Neural cell (in vitro differentiated cells): ENCODE measurements around the gene DGKI. TPM values are rescaled to one million over a fixed set of nuclear protein-coding genes. Genes with fewer than 3 reads are reported as not detected.

Experiments used
- H2AFZ ChIP-seq: fragments of 200-600, 300-800 bp; sonication (generic), shearing (Covaris generic); 2 replicates; pipeline ENCODE4 v1.6.0; 2014; ENCODE audit warnings: low read depth, mild to moderate bottlenecking, antibody characterized with exemption, low read length, moderate library complexity
- H3F3A ChIP-seq: fragments of 200-600 bp; shearing (Covaris generic); 2 replicates; pipeline ENCODE4 v1.6.1; 2016; ENCODE audit warnings: mild to moderate bottlenecking, moderate library complexity, mixed read lengths, antibody characterized with exemption, low read length; ENCODE audit not compliant: insufficient read depth, poor library complexity, severe bottlenecking
- H3K27ac ChIP-seq: fragments of 200-600, 300-800 bp; sonication (generic), shearing (Covaris generic); 2 replicates; pipeline ENCODE4 v1.5.1; 2014; ENCODE audit warnings: mild to moderate bottlenecking, low read length, moderate library complexity
- H3K27me3 ChIP-seq: fragments of 300-800, 200-600 bp; sonication (generic), shearing (Covaris generic); 2 replicates; pipeline ENCODE4 v1.6.0; 2014; ENCODE audit warnings: mild to moderate bottlenecking, low read depth, low read length, moderate library complexity; ENCODE audit not compliant: insufficient read depth
- H3K36me3 ChIP-seq: fragments of 300-800, 200-600 bp; sonication (generic), shearing (Covaris generic); 2 replicates; pipeline ENCODE4 v1.5.1; 2014; ENCODE audit warnings: mild to moderate bottlenecking, antibody characterized with exemption, low read length, moderate library complexity; ENCODE audit not compliant: insufficient read depth
- H3K4me2 ChIP-seq: fragments of 300-800, 200-600 bp; sonication (generic), shearing (Covaris generic); 2 replicates; pipeline ENCODE4 v1.6.0; 2014; ENCODE audit warnings: mild to moderate bottlenecking, low read length
- H3K4me3 ChIP-seq: fragments of 300-800, 200-600 bp; sonication (generic), shearing (Covaris generic); 2 replicates; pipeline ENCODE4 v1.5.1; 2014; ENCODE audit warnings: mild to moderate bottlenecking, low read length, moderate library complexity
- H3K79me2 ChIP-seq: fragments of 200-600 bp; shearing (Covaris generic); replicated peaks from 2 replicates; pipeline ENCODE4 v1.6.0; 2014; ENCODE audit warnings: mild to moderate bottlenecking, low read length, moderate library complexity; ENCODE audit not compliant: insufficient read depth
- H3K9ac ChIP-seq: fragments of 300-800, 200-600 bp; sonication (generic), shearing (Covaris generic); 2 replicates; pipeline ENCODE4 v1.6.1; 2016; ENCODE audit warnings: mild to moderate bottlenecking, low read length, mixed read lengths
- H3K9me2 ChIP-seq: fragments of 200-600 bp; shearing (Covaris generic); 2 replicates; pipeline ENCODE4 v1.6.1; 2016; ENCODE audit warnings: mild to moderate bottlenecking, low read length, mixed read lengths; ENCODE audit not compliant: insufficient read depth
- H3K9me3 ChIP-seq: fragments of 200-600, 300-800 bp; sonication (generic), shearing (Covaris generic); 2 replicates; pipeline ENCODE4 v1.6.1; 2016; ENCODE audit warnings: mild to moderate bottlenecking, mixed run types, low read length, moderate library complexity, mixed read lengths
- H4K20me1 ChIP-seq: fragments of 200-600 bp; shearing (Covaris generic); 2 replicates; pipeline ENCODE4 v1.6.1; 2016; ENCODE audit warnings: mild to moderate bottlenecking, mixed run types; ENCODE audit not compliant: insufficient read depth
- EP300 ChIP-seq: fragments of 450-650 bp; conservative IDR thresholded peaks from 2 replicates; pipeline ENCODE4 v1.6.1; 2014; ENCODE audit warnings: antibody characterized with exemption, mild to moderate bottlenecking, moderate library complexity; ENCODE audit not compliant: poor library complexity, severe bottlenecking
- EZH2 ChIP-seq: fragments of 200-600, 300-800 bp; shearing (Covaris generic), sonication (generic); IDR thresholded peaks from 2 replicates; pipeline ENCODE4 v1.6.1; 2014; ENCODE audit warnings: antibody characterized with exemption, low read length, borderline replicate concordance, mild to moderate bottlenecking; ENCODE audit not compliant: insufficient read depth, poor library complexity, severe bottlenecking
- MXI1 ChIP-seq: fragments of 450-650 bp; conservative IDR thresholded peaks from 2 replicates; pipeline ENCODE4 v1.6.1; 2014; ENCODE audit warnings: antibody characterized with exemption, mild to moderate bottlenecking; ENCODE audit not compliant: poor library complexity, severe bottlenecking
- POLR2AphosphoS5 ChIP-seq: IDR thresholded peaks from 2 replicates; pipeline ENCODE4 v1.6.1; 2012
- RAD21 ChIP-seq: fragments of 450-650 bp; conservative IDR thresholded peaks from 2 replicates; pipeline ENCODE4 v1.6.1; 2014; ENCODE audit warnings: antibody characterized with exemption, mild to moderate bottlenecking, moderate library complexity
- SMC3 ChIP-seq: fragments of 450-650 bp; conservative IDR thresholded peaks from 2 replicates; pipeline ENCODE4 v1.6.1; 2014; ENCODE audit warnings: antibody characterized with exemption, mild to moderate bottlenecking, moderate library complexity; ENCODE audit not compliant: poor library complexity
- TAF1 ChIP-seq: IDR thresholded peaks from 2 replicates; pipeline ENCODE4 v1.6.1; 2012; ENCODE audit warnings: low read depth
- polyA plus RNA-seq: library from polyadenylated mRNA; depleted of rRNA; stranded (reverse); fragments of >200 nt; gene quantifications from 2 replicates; pipeline ENCODE4 v1.2.3, GENCODE V29; 2014
- TF ChIP-seq, protein P1 (sequence below): IDR thresholded peaks from 2 replicates; pipeline ENCODE4 v1.6.1; 2012; ENCODE audit warnings: borderline replicate concordance
- TF ChIP-seq, protein P2 (sequence below): fragments of 450-650 bp; IDR thresholded peaks from 2 replicates; pipeline ENCODE4 v1.5.1; 2014; ENCODE audit warnings: antibody characterized with exemption, mild to moderate bottlenecking, moderate library complexity; ENCODE audit not compliant: poor library complexity, severe bottlenecking

The DGKI gene
- polyA plus RNA-seq, 1 donor from 2014 or later = 15.8 TPM

DNA sequence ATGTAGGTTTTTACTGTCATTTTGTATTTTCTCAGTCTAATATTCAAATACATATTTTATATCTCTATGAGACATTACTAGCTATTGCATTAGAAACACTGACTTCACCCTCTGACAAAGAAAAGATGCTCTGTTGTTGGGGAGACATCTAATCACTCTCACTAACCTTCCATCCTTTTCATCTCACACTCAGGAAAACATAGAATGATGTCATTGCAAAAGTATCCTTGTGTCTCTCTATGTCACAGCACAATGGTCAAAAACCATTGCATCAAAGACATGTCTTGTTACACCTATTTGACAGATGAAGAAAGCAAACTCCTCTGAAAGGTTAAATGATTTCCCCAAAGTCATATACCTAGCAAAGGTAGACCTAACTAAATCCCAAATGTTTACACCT is 272.0 kb downstream of the DGKI start:
- no peak overlapping the region for H3K9ac ChIP-seq
- no peak overlapping the region for H2AFZ ChIP-seq
- no peaks in the 10 kb centered on the region for H3K9me3 ChIP-seq
- no peak overlapping the region for H3K4me2 ChIP-seq
- H3K27ac ChIP-seq = no peak overlapping the region
- H3K79me2 ChIP-seq = no peaks in the 10 kb centered on the region
- peaks cover 9% of the 10 kb centered on the region for H3K36me3 ChIP-seq
- no peak for TF ChIP-seq MXI1
- TF ChIP-seq EZH2 = no peak
- no peak for TF ChIP-seq RAD21
- TF ChIP-seq TAF1 = no peak
- no peak for TF ChIP-seq EP300
- TF ChIP-seq POLR2AphosphoS5 = no peak
- TF ChIP-seq, protein P1, sequence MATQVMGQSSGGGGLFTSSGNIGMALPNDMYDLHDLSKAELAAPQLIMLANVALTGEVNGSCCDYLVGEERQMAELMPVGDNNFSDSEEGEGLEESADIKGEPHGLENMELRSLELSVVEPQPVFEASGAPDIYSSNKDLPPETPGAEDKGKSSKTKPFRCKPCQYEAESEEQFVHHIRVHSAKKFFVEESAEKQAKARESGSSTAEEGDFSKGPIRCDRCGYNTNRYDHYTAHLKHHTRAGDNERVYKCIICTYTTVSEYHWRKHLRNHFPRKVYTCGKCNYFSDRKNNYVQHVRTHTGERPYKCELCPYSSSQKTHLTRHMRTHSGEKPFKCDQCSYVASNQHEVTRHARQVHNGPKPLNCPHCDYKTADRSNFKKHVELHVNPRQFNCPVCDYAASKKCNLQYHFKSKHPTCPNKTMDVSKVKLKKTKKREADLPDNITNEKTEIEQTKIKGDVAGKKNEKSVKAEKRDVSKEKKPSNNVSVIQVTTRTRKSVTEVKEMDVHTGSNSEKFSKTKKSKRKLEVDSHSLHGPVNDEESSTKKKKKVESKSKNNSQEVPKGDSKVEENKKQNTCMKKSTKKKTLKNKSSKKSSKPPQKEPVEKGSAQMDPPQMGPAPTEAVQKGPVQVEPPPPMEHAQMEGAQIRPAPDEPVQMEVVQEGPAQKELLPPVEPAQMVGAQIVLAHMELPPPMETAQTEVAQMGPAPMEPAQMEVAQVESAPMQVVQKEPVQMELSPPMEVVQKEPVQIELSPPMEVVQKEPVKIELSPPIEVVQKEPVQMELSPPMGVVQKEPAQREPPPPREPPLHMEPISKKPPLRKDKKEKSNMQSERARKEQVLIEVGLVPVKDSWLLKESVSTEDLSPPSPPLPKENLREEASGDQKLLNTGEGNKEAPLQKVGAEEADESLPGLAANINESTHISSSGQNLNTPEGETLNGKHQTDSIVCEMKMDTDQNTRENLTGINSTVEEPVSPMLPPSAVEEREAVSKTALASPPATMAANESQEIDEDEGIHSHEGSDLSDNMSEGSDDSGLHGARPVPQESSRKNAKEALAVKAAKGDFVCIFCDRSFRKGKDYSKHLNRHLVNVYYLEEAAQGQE = no peak
- no peak for TF ChIP-seq SMC3
- TF ChIP-seq, protein P2, sequence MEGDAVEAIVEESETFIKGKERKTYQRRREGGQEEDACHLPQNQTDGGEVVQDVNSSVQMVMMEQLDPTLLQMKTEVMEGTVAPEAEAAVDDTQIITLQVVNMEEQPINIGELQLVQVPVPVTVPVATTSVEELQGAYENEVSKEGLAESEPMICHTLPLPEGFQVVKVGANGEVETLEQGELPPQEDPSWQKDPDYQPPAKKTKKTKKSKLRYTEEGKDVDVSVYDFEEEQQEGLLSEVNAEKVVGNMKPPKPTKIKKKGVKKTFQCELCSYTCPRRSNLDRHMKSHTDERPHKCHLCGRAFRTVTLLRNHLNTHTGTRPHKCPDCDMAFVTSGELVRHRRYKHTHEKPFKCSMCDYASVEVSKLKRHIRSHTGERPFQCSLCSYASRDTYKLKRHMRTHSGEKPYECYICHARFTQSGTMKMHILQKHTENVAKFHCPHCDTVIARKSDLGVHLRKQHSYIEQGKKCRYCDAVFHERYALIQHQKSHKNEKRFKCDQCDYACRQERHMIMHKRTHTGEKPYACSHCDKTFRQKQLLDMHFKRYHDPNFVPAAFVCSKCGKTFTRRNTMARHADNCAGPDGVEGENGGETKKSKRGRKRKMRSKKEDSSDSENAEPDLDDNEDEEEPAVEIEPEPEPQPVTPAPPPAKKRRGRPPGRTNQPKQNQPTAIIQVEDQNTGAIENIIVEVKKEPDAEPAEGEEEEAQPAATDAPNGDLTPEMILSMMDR = no peak
- H3K9me2 ChIP-seq = no peaks in the 10 kb centered on the region
- H4K20me1 ChIP-seq = no peaks in the 10 kb centered on the region
- H3F3A ChIP-seq = no peaks in the 10 kb centered on the region
- no peaks in the 10 kb centered on the region for H3K27me3 ChIP-seq
- no peak overlapping the region for H3K4me3 ChIP-seq

DNA sequence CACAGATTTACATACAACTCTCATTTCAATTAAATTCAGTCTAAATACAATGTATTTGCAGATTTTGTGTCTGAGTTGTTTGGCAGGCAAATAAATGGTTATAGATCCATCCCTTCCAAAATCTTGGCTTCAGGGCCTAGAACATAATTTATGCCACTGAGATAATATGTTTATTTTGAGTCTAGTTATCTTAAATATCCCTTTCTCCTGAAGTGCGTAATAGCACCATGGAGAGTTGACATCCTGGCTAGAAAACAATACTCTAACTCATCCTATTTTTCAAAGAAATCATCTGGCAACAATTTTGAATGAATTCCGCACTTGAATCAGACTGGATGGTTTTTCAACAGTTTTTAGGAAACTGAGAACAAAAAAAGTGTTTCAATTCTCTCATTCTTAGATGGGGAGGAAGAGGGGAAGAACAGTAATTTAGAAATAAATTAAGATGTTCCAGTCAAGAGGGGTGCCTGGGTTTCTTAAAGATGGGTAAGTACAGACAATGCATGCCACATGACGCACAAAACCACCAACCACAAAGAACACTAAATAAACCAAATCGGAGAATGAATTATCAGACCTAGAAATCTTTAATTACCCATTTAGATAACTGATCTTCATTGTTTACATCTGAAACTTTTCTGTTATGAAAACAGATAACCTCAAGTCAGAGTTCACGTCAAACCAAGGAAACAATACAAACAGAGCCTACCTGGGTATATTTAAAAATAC is 274.6 kb downstream of the DGKI start:
- Histone ChIP-seq H3K27me3 (no peaks in the 10 kb centered on the region), H3K4me2 (no peak overlapping the region), H3K9me3 (no peaks in the 10 kb centered on the region), H2AFZ (no peak overlapping the region), H3K9me2 (no peaks in the 10 kb centered on the region), H3K27ac (no peak overlapping the region), H3K79me2 (no peaks in the 10 kb centered on the region), H3K36me3 (peaks cover 4% of the 10 kb centered on the region), H3K4me3 (no peak overlapping the region), H4K20me1 (no peaks in the 10 kb centered on the region), H3K9ac (no peak overlapping the region), H3F3A (no peaks in the 10 kb centered on the region)
- TF ChIP-seq EP300 (no peak), SMC3 (no peak), RAD21 (no peak), POLR2AphosphoS5 (no peak), TAF1 (no peak), EZH2 (no peak), MXI1 (no peak)
- TF ChIP-seq, protein P1 = no peak
- TF ChIP-seq, protein P2 = no peak
